ENCODE results near the gene CTPS1.
A peak's percentile ranks its signal among the peaks of the same experiment; 100 is the strongest.

Gene CTPS1

GRCh38 chr1:40989066-40989465 is 9.6 kb downstream of the CTPS1 start:
- DNase-seq (ENCODE audit: low read depth in 1 of 2, low spot score in 1 of 2) = no peak

- DNase-seq (ENCODE audit: low read depth in 1 of 2, low spot score in 1 of 2) = no peak
Observed at GRCh38 chr1:40997096-40997495, 17.6 kb downstream of the CTPS1 start.

- DNase-seq (ENCODE audit: low read depth in 1 of 2, low spot score in 1 of 2) = no peak
Observed at GRCh38 chr1:40998668-40999067, 19.2 kb downstream of the CTPS1 start.

- DNase-seq (ENCODE audit: low read depth in 1 of 2, low spot score in 1 of 2) = no peak
Observed at GRCh38 chr1:41003127-41003639, 23.7 kb downstream of the CTPS1 start.

GRCh38 chr1:41003640-41004220 is 24.2 kb downstream of the CTPS1 start:
- peak; percentile 67 for DNase-seq (ENCODE audit: low read depth in 1 of 2, low spot score in 1 of 2)

GRCh38 chr1:41005876-41006275 is 26.4 kb downstream of the CTPS1 start:
- DNase-seq (ENCODE audit: low read depth in 1 of 2, low spot score in 1 of 2) = no peak

- no peak for DNase-seq (ENCODE audit: low read depth in 1 of 2, low spot score in 1 of 2)
Observed at GRCh38 chr1:41006942-41007865, 27.7 kb downstream of the CTPS1 start.

GRCh38 chr1:41009466-41009865 is 30.0 kb downstream of the CTPS1 start:
- DNase-seq (ENCODE audit: low read depth in 1 of 2, low spot score in 1 of 2) = no peak

GRCh38 chr1:41010345-41010744 is 30.8 kb downstream of the CTPS1 start:
- no peak for DNase-seq (ENCODE audit: low read depth in 1 of 2, low spot score in 1 of 2)

- DNase-seq (ENCODE audit: low read depth in 1 of 2, low spot score in 1 of 2) = no peak
Observed at GRCh38 chr1:41013024-41013423, 33.5 kb downstream of the CTPS1 start.

GRCh38 chr1:41013796-41014195 is 34.3 kb downstream of the CTPS1 start:
- DNase-seq (ENCODE audit: low read depth in 1 of 2, low spot score in 1 of 2) = no peak

GRCh38 chr1:41014871-41015270 is 35.4 kb downstream of the CTPS1 start:
- DNase-seq (ENCODE audit: low read depth in 1 of 2, low spot score in 1 of 2) = no peak

GRCh38 chr1:41015281-41015896 is 35.9 kb downstream of the CTPS1 start:
- DNase-seq (ENCODE audit: low read depth in 1 of 2, low spot score in 1 of 2) = no peak

- DNase-seq (ENCODE audit: low read depth in 1 of 2, low spot score in 1 of 2) = no peak
Observed at GRCh38 chr1:41015897-41016470, 36.5 kb downstream of the CTPS1 start.

GRCh38 chr1:41017141-41018017 is 37.9 kb downstream of the CTPS1 start:
- DNase-seq (ENCODE audit: low read depth in 1 of 2, low spot score in 1 of 2) = no peak

GRCh38 chr1:41018018-41018410 is 38.5 kb downstream of the CTPS1 start:
- no peak for DNase-seq (ENCODE audit: low read depth in 1 of 2, low spot score in 1 of 2)

- DNase-seq (ENCODE audit: low read depth in 1 of 2, low spot score in 1 of 2) = no peak
Observed at GRCh38 chr1:41019353-41019745, 39.9 kb downstream of the CTPS1 start.

GRCh38 chr1:41020109-41020576 is 40.6 kb downstream of the CTPS1 start:
- no peak for DNase-seq (ENCODE audit: low read depth in 1 of 2, low spot score in 1 of 2)

- no peak for DNase-seq (ENCODE audit: low read depth in 1 of 2, low spot score in 1 of 2)
Observed at GRCh38 chr1:41020654-41021053, 41.2 kb downstream of the CTPS1 start.

GRCh38 chr1:41021526-41022308 is 42.2 kb downstream of the CTPS1 start, which contains the start of gene SLFNL1:
Gene SLFNL1, minus strand, starts transcription at chr1:41021725. Its CDS starts 1,065 bp downstream, at chr1:41020660.
- no peak for DNase-seq (ENCODE audit: low read depth in 1 of 2, low spot score in 1 of 2)
